Measurements from ENCODE around the gene PACSIN2. TPM values are rescaled to one million over a fixed set of nuclear protein-coding genes. Genes with fewer than 3 reads are reported as not detected.

PACSIN2 gene
- total RNA-seq, 1 experiment from 2014 or later = 70.5 TPM

DNA sequence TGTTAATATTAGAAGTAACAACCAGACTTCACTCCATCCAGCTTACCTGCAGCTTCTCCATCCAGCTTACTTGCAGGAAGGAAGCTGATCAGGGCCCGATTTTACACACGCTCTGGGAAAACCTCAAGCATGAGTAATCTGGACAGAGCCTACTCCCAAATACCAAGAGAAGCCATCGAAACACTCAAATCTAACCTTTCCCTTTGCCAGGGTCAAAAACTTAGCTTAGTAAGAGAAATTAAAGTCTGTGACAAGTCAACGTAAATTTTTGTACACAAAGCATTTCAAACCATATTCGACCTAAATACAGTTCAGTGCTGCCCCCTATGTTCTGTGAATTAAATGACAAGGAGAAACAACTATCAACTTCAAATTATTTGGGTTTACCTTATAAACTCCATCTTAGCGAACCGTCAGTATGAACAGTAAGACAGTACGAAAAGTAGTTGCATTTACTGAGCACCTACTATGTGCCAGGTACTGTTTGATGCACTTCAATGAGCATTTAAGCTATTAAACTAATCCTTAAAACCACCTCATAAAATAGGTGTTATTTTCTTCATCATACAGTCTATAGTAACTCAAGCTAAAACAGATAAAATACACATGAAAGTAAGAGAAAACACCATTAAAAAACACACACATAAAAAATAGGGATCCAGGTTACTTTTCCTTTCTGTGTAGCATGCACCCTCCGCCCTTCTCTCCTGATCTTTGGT lies 194.7 kb downstream of the PACSIN2 start:
- Mint-ChIP-seq H3K9me3 (peaks cover 9% of the 10 kb centered on the region), H3K4me1 (no peaks in the 10 kb centered on the region), H3K4me3 (no peak overlapping the region), H3K36me3 (peaks cover 11% of the 10 kb centered on the region), H3K27ac (no peak overlapping the region), H3K27me3 (ENCODE audit: low read depth) (no peaks in the 10 kb centered on the region)
- no peak for DNase-seq (ENCODE audit: low spot score)
- TF ChIP-seq, protein P1, sequence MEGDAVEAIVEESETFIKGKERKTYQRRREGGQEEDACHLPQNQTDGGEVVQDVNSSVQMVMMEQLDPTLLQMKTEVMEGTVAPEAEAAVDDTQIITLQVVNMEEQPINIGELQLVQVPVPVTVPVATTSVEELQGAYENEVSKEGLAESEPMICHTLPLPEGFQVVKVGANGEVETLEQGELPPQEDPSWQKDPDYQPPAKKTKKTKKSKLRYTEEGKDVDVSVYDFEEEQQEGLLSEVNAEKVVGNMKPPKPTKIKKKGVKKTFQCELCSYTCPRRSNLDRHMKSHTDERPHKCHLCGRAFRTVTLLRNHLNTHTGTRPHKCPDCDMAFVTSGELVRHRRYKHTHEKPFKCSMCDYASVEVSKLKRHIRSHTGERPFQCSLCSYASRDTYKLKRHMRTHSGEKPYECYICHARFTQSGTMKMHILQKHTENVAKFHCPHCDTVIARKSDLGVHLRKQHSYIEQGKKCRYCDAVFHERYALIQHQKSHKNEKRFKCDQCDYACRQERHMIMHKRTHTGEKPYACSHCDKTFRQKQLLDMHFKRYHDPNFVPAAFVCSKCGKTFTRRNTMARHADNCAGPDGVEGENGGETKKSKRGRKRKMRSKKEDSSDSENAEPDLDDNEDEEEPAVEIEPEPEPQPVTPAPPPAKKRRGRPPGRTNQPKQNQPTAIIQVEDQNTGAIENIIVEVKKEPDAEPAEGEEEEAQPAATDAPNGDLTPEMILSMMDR (IDR thresholded peaks at IDR 0.05) = peak; percentile 58
- TF ChIP-seq, protein P2, sequence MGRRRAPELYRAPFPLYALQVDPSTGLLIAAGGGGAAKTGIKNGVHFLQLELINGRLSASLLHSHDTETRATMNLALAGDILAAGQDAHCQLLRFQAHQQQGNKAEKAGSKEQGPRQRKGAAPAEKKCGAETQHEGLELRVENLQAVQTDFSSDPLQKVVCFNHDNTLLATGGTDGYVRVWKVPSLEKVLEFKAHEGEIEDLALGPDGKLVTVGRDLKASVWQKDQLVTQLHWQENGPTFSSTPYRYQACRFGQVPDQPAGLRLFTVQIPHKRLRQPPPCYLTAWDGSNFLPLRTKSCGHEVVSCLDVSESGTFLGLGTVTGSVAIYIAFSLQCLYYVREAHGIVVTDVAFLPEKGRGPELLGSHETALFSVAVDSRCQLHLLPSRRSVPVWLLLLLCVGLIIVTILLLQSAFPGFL (CRISPR knock-in tag; IDR thresholded peaks at IDR 0.05; ENCODE audit: borderline replicate concordance) = no peak
- ChIA-PET POLR2A (no interaction called here), CTCF (interaction anchor here (0.5 to 2.4 kb wide), 28 partner anchors 9 to 1282 kb away, joined by 3 to 13 read pairs (median 4); no protein-coding TSS in a partner anchor)
- no peak for ATAC-seq

Other genes with a start within 250 kb of the PACSIN2 start
- 16.9 to 17.1 TPM (median 17.1 TPM) in 3 replicates for gene ARFGAP3, start 157.9 kb downstream of the PACSIN2 start, total RNA-seq (2021)
- gene TTLL1, start 74.2 kb upstream of the PACSIN2 start, total RNA-seq (2021) = 5.5 to 9.6 TPM (median 8.4 TPM) in 3 replicates
- 3.0 to 3.9 TPM (median 3.2 TPM) in 3 replicates for gene BIK, start 95.6 kb upstream of the PACSIN2 start, total RNA-seq (2021)
- 16.2 to 18.5 TPM (median 16.6 TPM) in 3 replicates for gene MCAT, start 128.2 kb upstream of the PACSIN2 start, total RNA-seq (2021)
- 21.9 to 28.6 TPM (median 23.8 TPM) in 3 replicates for gene TSPO, start 136.4 kb upstream of the PACSIN2 start, total RNA-seq (2021)
- 129 to 134 TPM (median 129 TPM) in 3 replicates for gene TTLL12, start 172.0 kb upstream of the PACSIN2 start, total RNA-seq (2021)